DMS 273 (cell line): ENCODE data around the gene STK39.

ENCODE experiments used
- DNase-seq: peaks from one replicate; lab custom pipeline; 2025; ENCODE audit not compliant: unreplicated experiment; lab: John Stamatoyannopoulos, UW

STK39 gene

DNA sequence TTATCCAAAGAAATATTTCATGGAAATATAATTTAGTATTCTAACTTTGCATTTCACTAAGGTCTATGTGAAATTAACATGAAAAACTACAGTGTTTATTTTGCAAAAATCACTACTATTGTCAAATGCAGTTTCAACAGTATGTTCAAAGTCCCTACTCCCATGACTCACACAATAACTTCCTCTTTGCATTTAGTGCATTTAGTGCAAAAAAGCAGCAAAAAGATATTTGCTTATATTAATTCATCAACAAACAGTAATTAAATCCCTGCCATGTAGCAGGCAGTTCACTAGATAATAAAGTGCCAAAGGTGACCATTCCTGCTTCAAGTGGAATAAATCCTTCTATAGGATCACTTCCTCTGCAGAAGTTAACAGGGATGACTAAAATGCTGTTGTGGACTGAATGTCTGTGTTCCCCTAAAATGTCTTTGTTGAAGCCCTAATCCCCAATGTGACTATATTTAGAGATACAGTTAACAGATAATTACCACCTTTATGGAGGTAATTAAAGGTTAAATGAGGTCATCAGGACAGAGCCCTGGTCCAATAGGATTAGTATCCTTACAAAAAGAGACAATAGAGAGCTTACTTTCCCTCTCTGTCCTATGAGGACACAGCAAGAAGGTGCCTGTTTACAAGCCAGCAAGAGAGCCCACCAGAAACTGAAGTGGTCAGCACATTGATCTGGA lies 61.7 kb downstream of the STK39 start:
- no peak for DNase-seq

DNA sequence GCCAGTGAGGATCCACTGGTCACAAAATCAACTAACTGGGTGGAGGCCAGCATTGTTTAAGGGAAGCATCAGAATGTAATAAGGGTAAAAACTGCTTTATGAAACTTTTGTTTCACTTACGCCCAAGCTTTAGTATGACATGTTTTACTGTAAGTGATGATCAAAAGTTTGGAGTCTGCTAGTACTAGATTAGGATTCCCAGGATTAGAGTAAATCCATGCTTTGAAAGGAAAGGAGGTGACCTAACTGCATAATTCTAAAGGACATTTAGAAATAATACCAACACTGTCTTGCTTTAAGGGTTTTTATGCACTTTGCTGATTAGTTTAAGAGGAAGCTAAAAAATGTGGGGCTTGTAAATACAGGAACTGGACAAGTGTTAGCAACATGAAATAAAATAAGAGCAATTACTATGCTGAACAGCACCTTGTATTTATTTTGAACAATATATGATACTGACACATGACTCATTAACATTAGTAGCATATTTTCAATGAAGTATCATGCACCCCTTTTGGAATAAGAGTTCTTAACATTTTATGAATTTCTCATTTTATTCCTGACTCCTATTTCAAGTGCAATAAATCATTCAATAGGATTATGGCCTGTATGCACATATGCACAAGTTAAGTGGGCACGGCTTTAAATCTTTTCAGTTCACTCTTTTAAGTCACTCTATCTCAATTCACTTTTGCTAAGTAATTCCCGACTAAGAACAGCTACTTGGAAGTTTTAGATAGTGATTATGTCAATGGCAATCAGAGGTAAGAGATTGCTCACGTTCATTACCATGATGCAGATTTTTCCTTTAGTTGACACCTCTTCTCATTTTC lies 62.5 kb downstream of the STK39 start:
- DNase-seq = no peak

DNA sequence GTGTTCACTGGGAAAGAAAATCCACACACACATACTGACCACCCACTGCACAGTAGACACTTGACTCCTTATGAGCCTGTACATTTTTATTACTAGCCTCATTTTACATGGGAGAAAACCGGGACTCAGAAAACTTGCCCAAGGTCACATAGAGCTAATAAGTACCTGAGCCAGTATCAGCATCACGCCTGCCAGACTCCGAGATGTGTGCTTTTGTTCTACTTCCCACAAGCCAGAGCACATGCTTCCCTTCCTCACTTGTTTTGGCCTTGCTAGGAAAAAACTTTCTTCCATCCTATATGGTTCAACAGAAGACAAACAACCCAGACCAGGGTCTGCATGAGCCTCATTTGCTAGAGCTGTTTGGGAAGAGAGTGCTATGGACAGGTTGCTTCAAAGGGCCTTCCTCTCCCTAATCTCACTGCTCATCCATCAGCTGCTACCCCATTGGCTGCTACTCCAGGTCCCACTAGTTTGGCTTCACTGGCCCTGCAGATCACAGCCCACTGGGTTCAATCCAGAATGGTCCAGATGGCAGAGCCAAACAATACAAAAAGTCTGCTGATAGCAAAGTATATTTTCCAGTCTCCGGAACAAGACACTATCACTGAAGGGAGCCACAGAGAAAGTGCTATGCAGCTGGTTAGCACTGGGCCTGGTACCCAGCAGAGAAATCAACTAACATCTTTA lies 63.9 kb downstream of the STK39 start:
- DNase-seq = peak; percentile 51

GRCh38 chr2:168182550-168183249 lies 64.7 kb downstream of the STK39 start:
- no peak for DNase-seq

- DNase-seq = peak; percentile 46
These were observed 65.6 kb downstream of the STK39 start for GRCh38 chr2:168181825-168182224.

- peak; percentile 29 for DNase-seq
These were observed 66.5 kb downstream of the STK39 start for GRCh38 chr2:168180914-168181313.

DNA sequence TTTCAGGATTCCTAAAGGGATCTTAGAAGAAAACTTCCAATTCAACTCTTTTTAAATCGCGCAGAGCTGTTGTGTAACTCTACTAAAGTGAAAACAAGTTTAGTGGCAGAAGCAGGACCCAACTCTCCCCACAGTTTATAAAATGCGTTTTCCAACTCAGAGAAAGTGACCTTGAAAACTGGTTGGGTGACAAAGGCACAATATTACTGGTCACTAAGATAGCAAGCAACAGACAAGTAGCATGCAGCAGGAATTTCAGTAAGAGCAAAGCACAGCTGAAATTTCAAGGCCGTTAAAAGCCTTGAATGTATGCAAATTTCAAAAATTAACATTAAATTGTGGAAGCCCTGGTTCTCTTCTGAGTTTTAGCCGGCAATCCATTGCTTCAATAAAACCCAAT lies 66.9 kb downstream of the STK39 start:
- DNase-seq = no peak

GRCh38 chr2:168179592-168179991 lies 67.8 kb downstream of the STK39 start:
- DNase-seq = no peak

- DNase-seq = peak; percentile 22
These were observed 68.7 kb downstream of the STK39 start for GRCh38 chr2:168178520-168179324.

GRCh38 chr2:168176402-168176801 lies 71.0 kb downstream of the STK39 start:
- no peak for DNase-seq

GRCh38 chr2:168175469-168175868 lies 71.9 kb downstream of the STK39 start:
- no peak for DNase-seq

GRCh38 chr2:168174756-168175155 lies 72.6 kb downstream of the STK39 start:
- DNase-seq = no peak

DNA sequence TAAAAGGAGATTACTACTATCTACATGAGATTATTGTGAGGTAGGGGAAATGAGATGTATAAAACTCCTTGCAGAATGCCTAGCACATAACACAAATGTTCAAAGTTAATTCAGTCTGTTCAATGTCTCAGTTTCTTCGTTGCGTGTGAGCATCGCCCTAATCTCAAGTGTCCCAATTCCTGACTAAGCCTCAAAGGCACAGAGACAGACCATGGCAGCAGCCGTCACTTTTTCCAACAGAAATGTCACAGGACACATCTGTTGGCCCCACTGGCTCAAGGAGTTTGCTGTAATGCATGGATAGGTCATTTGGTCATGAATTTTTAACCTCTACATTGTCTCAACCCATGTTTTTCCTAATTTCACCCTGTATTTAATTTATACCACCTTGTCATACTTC lies 75.3 kb downstream of the STK39 start:
- DNase-seq = no peak

DNA sequence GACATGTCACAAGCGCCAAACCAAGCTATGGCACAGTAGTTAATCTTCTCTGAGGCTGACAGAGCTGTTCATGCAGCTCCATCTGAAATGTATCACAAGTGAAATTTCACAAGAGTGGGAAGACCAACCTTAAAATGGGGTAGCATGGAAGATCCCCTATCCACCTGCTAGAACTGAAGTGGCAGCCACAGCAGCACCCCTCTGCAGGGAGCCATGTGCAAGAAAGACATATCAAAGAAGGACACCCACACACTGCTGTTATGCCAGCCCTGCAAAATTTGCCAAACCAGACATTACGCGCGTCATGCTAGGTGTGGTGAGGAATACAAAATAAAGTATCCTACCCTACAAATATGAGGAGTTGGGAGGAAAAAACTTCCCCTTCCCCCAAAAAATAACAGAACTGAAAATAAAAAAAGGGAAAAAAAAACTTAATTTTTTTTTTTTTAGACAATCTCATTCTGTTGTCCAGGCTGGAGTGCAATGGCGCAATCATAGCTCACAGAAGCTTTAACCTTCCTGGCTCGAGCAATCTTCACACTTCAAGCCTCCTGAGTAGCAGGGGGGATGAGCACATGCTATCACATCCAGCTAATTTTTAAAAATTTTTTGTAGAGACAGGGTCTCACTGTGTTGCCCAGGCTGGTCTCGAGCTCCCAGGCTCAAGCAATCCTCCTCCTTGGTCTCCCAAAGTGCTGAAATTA lies 76.2 kb downstream of the STK39 start:
- peak; percentile 23 for DNase-seq

- DNase-seq = peak; percentile 91
These were observed 78.2 kb downstream of the STK39 start for GRCh38 chr2:168169097-168169745.

GRCh38 chr2:168167511-168168263 lies 79.7 kb downstream of the STK39 start:
- DNase-seq = no peak

- DNase-seq = no peak
These were observed 80.4 kb downstream of the STK39 start for GRCh38 chr2:168166902-168167510.
